ENCODE results near the gene UBA1.
"Not testable (repeated sequence)": the region's sequence is repeated elsewhere in the genome, so short reads cannot be mapped to it uniquely, and the experiment has no call there.

- not testable (repeated sequence) for TF ChIP-seq CTCF, POLR2A (IDR thresholded peaks at IDR 0.05)
Measured at GRCh38 chrX:47257620-47258019, 64.0 kb downstream of the UBA1 start.
